ENCODE results near the gene TDRD10.

Gene TDRD10

GRCh38 chr1:154595621-154596020, 93.6 kb downstream of the TDRD10 start:
- no peak overlapping the region for H3K27ac ChIP-seq
- TF ChIP-seq CTCF (conservative IDR thresholded peaks at IDR 0.05; ENCODE audit: low read depth) = no peak
- POLR2A ChIA-PET (ENCODE audit: low non-redundant PET) = no interaction called here
- DNase-seq (ENCODE audit: low spot score) = no peak
- CTCF ChIA-PET = interaction anchor here (0.6 to 0.8 kb wide), 2 partner anchors 185 to 720 kb away, joined by 4 to 5 read pairs; no protein-coding TSS in a partner anchor
